Natural killer cell (primary cell): ENCODE results near the gene RAB40A. TPM values are rescaled to one million over a fixed set of nuclear protein-coding genes. Genes with fewer than 3 reads are reported as not detected.

Experiments used
- ATAC-seq, 3 donors: fragments of 150-1000 bp in 2 of 3; fragments of 200-7000 bp in 1 of 3; cut with Tn5 transposase; 1 replicate in 1 of 3; 2 replicates in 2 of 3; pipeline ENCODE4 v1.10.0; 2021; ENCODE audit warnings: mild to moderate bottlenecking in 2 of 3, moderate library complexity in 2 of 3
- DNase-seq, 2 donors: peaks; one replicate each; pipeline versions ENCODE4 v3.0.0 to v3.0.0-alpha.2; 2013 to 2021; ENCODE audit warnings: mixed read lengths in 1 of 2
- H3K27ac ChIP-seq: one replicate; pipeline ENCODE4 v1.5.1; 2013; ENCODE audit warnings: mild to moderate bottlenecking, low read length
- H3K27me3 ChIP-seq: one replicate; pipeline ENCODE4 v1.6.1; 2013; ENCODE audit warnings: low read length; ENCODE audit not compliant: control insufficient read depth, insufficient read depth
- H3K36me3 ChIP-seq: one replicate; pipeline ENCODE4 v1.6.1; 2013; ENCODE audit warnings: low read length; ENCODE audit not compliant: control insufficient read depth, insufficient read depth
- H3K4me1 ChIP-seq: one replicate; pipeline ENCODE4 v1.6.1; 2013; ENCODE audit warnings: low read length; ENCODE audit not compliant: control insufficient read depth, insufficient read depth
- H3K4me3 ChIP-seq: one replicate; pipeline ENCODE4 v1.5.1; 2013; ENCODE audit warnings: low read length
- H3K9me3 ChIP-seq: one replicate; pipeline ENCODE4 v1.6.1; 2013; ENCODE audit warnings: low read length; ENCODE audit not compliant: control insufficient read depth, insufficient read depth
- H3K27ac Mint-ChIP-seq, 2 donors: one replicate each; pipeline ENCODE4 v1.8.0; 2022; ENCODE audit warnings: mild to moderate bottlenecking in 2 of 2, mixed read lengths in 2 of 2, moderate library complexity in 1 of 2
- H3K27me3 Mint-ChIP-seq, 2 donors: one replicate each; pipeline ENCODE4 v1.8.0; 2022; ENCODE audit warnings: low read depth in 2 of 2, mixed read lengths in 2 of 2
- H3K36me3 Mint-ChIP-seq: one replicate; pipeline ENCODE4 v1.8.0; 2022; ENCODE audit warnings: mixed read lengths
- H3K4me1 Mint-ChIP-seq, 2 donors: one replicate each; pipeline ENCODE4 v1.8.0; 2022; ENCODE audit warnings: mixed read lengths in 2 of 2
- H3K4me3 Mint-ChIP-seq: one replicate; pipeline ENCODE4 v1.8.0; 2022; ENCODE audit warnings: mild to moderate bottlenecking, moderate library complexity, mixed read lengths
- H3K9me3 Mint-ChIP-seq, 2 donors: one replicate each; pipeline ENCODE4 v1.8.0; 2022; ENCODE audit warnings: mixed read lengths in 2 of 2
- whole genome bisulfite sequencing: methylation state at CpG from one replicate; pipeline ENCODE4 v1.1.7; 2013; ENCODE audit warnings: missing lambda C conversion rate; ENCODE audit not compliant: insufficient coverage; 5-methylcytosine and 5-hydroxymethylcytosine counted together
- intact Hi-C: fragments of 100-400 bp; cut with micrococcal nuclease; formaldehyde crosslinking; loops from one replicate; pipeline ENCODE4 v1.14.2; 2022
- total RNA-seq, 4 donors: library from RNA; stranded (reverse); fragments of 120-200 nt in 1 of 4; gene quantifications; one replicate each; pipeline versions ENCODE4 v1.2.3 to v1.2.4, GENCODE V29; 2013 to 2022
- TF ChIP-seq, protein P1 (sequence below): fragments of 200-600 bp; IDR thresholded peaks from one replicate; pipeline ENCODE4 v1.8.0; 2022; ENCODE audit warnings: antibody characterized with exemption

Gene RAB40A
- total RNA-seq, 3 donors from 2014 or later (not counting 1 experiment from before 2014, with no cell fraction given) = not detected

DNA sequence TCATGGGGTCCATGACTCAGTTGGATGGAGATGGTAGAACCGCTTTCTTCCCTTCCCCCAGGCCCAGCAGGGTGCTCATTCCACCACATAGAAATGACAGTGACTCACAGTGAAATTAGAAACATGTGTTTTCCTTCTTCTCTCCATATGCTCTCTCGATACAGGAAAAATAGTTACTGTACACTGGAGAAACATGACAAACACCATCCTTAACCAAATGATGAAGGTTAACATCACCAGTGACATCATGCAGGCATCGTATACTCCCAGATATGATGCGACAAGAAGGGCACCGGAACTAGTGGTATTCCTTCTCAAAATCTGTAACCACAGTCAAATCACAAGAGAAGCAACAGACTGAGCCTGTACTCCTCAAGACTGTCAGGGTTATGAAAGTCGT is 11.7 kb upstream of the RAB40A start:
- H3K27me3 ChIP-seq = no peaks in the 10 kb centered on the region
- no peak overlapping the region for H3K4me3 ChIP-seq
- H3K4me1 Mint-ChIP-seq = peaks cover 4 to 6% of the 10 kb centered on the region in 2 donors
- TF ChIP-seq, protein P1, sequence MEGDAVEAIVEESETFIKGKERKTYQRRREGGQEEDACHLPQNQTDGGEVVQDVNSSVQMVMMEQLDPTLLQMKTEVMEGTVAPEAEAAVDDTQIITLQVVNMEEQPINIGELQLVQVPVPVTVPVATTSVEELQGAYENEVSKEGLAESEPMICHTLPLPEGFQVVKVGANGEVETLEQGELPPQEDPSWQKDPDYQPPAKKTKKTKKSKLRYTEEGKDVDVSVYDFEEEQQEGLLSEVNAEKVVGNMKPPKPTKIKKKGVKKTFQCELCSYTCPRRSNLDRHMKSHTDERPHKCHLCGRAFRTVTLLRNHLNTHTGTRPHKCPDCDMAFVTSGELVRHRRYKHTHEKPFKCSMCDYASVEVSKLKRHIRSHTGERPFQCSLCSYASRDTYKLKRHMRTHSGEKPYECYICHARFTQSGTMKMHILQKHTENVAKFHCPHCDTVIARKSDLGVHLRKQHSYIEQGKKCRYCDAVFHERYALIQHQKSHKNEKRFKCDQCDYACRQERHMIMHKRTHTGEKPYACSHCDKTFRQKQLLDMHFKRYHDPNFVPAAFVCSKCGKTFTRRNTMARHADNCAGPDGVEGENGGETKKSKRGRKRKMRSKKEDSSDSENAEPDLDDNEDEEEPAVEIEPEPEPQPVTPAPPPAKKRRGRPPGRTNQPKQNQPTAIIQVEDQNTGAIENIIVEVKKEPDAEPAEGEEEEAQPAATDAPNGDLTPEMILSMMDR = no peak
- no peak overlapping the region for H3K4me3 Mint-ChIP-seq
- H3K27me3 Mint-ChIP-seq = peaks cover 3 to 12% of the 10 kb centered on the region in 2 donors
- H3K27ac Mint-ChIP-seq = no peak overlapping the region
- H3K4me1 ChIP-seq = peaks cover 3% of the 10 kb centered on the region
- H3K9me3 Mint-ChIP-seq = no peaks in the 10 kb centered on the region
- WGBS = 84% methylated on average over 5 of the region's 6 CpGs
- no peaks in the 10 kb centered on the region for H3K9me3 ChIP-seq
- no peaks in the 10 kb centered on the region for H3K36me3 ChIP-seq
- no peak overlapping the region for H3K27ac ChIP-seq
- H3K36me3 Mint-ChIP-seq = no peaks in the 10 kb centered on the region
- intact Hi-C loops = loop anchor here (5.0 kb wide), 1 partner anchor 156 kb away; the partner anchor contains the start of gene MORF4L2
- DNase-seq (no peak), ATAC-seq (no peak)

DNA sequence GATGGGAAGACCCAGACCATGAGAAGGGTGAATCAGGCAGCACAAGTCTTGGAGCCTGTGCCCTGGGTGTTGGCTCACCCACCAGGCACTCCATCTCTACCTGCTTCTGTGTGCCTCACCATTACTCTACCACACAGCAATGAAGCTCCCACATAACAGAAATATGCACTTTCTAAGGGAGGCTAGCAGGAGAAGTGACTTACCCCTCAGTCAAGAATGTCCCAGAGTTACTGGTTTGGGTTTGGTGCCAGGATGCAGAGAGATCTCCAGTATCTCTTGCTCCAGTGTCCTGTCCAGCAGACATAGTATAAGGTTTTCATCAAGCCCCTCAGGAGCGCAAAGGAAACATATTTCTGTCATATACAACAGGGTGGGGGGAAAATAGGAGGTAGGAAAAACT is 11.3 kb upstream of the RAB40A start:
- Histone ChIP-seq H3K4me1 (peaks cover 3% of the 10 kb centered on the region), H3K27ac (no peak overlapping the region), H3K36me3 (no peaks in the 10 kb centered on the region), H3K9me3 (no peaks in the 10 kb centered on the region), H3K4me3 (no peak overlapping the region), H3K27me3 (no peaks in the 10 kb centered on the region)
- Mint-ChIP-seq H3K36me3 (no peaks in the 10 kb centered on the region), H3K27me3 (peaks cover 3 to 11% of the 10 kb centered on the region in 2 donors), H3K4me3 (no peak overlapping the region), H3K9me3 (no peaks in the 10 kb centered on the region), H3K27ac (no peak overlapping the region), H3K4me1 (peaks cover 4 to 6% of the 10 kb centered on the region in 2 donors)
- WGBS = no CpG with 5 or more reads among the region's 1 CpG
- ATAC-seq (no peak), DNase-seq (no peak)
- TF ChIP-seq, protein P1 = no peak
- intact Hi-C loops = loop anchor here (5.0 kb wide), 1 partner anchor 157 kb away; the partner anchor contains the start of gene MORF4L2

- H3K27ac Mint-ChIP-seq = no peak overlapping the region
- ATAC-seq (no peak), DNase-seq (no peak)
- Histone ChIP-seq H3K27me3 (no peaks in the 10 kb centered on the region), H3K36me3 (no peaks in the 10 kb centered on the region), H3K4me3 (no peak overlapping the region), H3K4me1 (peaks cover 3% of the 10 kb centered on the region), H3K9me3 (no peaks in the 10 kb centered on the region), H3K27ac (no peak overlapping the region)
- 55% methylated on average over 3 of the region's 3 CpGs for WGBS
- H3K4me3 Mint-ChIP-seq = no peak overlapping the region
- H3K9me3 Mint-ChIP-seq = no peaks in the 10 kb centered on the region
- H3K27me3 Mint-ChIP-seq = peaks cover 3 to 11% of the 10 kb centered on the region in 2 donors
- intact Hi-C loops = no loop called here
- TF ChIP-seq, protein P1 = no peak
- no peaks in the 10 kb centered on the region for H3K36me3 Mint-ChIP-seq
- H3K4me1 Mint-ChIP-seq = peaks cover 4 to 6% of the 10 kb centered on the region in 2 donors
Measured at GRCh38 chrX:103529550-103529949, 10.3 kb upstream of the RAB40A start.

DNA sequence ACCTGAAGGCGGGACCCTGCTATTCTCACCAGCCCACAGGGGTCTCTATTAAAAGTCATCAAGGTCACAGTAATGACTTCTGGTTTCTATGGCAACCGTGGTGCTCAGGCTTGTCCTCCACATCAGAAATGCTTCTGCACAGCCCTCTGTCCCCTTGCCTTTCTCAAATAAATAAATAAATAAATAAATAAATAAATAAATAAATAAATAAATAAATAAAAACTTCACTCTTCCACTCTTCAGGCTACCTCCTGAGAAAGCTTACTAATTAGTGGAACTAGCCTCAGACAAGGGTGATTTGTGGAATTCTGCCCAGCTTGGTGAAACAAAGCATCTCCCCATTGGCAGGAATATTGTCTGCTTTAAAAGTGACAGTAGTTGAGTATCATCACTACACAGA is 5.5 kb upstream of the RAB40A start:
- no peak overlapping the region for H3K4me3 ChIP-seq
- Mint-ChIP-seq H3K9me3 (no peaks in the 10 kb centered on the region), H3K36me3 (no peaks in the 10 kb centered on the region), H3K4me1 (no peaks in the 10 kb centered on the region), H3K27ac (no peak overlapping the region), H3K27me3 (no peaks in the 10 kb centered on the region), H3K4me3 (no peak overlapping the region)
- intact Hi-C loops = no loop called here
- H3K27ac ChIP-seq = no peak overlapping the region
- no peaks in the 10 kb centered on the region for H3K36me3 ChIP-seq
- no CpG with 5 or more reads among the region's 2 CpGs for WGBS
- no peaks in the 10 kb centered on the region for H3K9me3 ChIP-seq
- H3K27me3 ChIP-seq = no peaks in the 10 kb centered on the region
- ATAC-seq (no peak), DNase-seq (no peak)
- H3K4me1 ChIP-seq = no peaks in the 10 kb centered on the region
- TF ChIP-seq, protein P1 = no peak
